ENCODE measurements around the gene HRG. TPM values are rescaled to one million over a fixed set of nuclear protein-coding genes. Genes with fewer than 3 reads are reported as not detected.

The HRG gene
- total RNA-seq, 4 donors from 2014 or later = 0.46 to 1.1 TPM; not detected in 2

DNA sequence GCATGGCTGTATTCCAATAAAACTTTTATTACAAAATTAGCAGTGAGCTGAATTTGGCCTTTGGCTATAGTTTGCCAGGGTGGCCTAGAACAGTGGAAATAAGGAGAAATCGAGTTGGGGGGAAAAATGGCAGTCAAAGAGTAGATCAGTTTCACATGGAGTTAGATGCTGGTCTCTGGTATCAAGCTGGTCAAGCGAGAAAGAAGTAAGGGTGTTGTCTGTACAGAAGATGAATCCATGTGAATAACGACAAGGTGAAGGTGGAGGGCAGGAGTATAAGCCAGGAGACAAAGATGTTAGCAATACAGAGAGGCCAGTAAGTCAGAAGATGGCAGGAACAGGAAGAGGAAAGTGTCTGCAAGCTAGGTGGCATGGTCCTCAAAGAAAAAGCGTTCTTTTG lies 41.2 kb upstream of the HRG start:
- Histone ChIP-seq H3K27me3 (no peaks in the 10 kb centered on the region), H3K4me3 (no peak overlapping the region), H3K36me3 (no peaks in the 10 kb centered on the region), H3K9me3 (no peaks in the 10 kb centered on the region), H3K4me1 (no peaks in the 10 kb centered on the region), H3K27ac (no peak overlapping the region)
- intact Hi-C loops (cut with DNase I; ENCODE audit: low total_unique reads) (no loop called here), in situ Hi-C loops (cut with MboI; ENCODE audit: low sequenced_read_pairs in 4 of 4) (loop anchor here (25.0 kb wide), 1 partner anchor 538 kb away; no protein-coding TSS in a partner anchor)
- ATAC-seq (no peak), DNase-seq (no peak)
- TF ChIP-seq, protein P1, sequence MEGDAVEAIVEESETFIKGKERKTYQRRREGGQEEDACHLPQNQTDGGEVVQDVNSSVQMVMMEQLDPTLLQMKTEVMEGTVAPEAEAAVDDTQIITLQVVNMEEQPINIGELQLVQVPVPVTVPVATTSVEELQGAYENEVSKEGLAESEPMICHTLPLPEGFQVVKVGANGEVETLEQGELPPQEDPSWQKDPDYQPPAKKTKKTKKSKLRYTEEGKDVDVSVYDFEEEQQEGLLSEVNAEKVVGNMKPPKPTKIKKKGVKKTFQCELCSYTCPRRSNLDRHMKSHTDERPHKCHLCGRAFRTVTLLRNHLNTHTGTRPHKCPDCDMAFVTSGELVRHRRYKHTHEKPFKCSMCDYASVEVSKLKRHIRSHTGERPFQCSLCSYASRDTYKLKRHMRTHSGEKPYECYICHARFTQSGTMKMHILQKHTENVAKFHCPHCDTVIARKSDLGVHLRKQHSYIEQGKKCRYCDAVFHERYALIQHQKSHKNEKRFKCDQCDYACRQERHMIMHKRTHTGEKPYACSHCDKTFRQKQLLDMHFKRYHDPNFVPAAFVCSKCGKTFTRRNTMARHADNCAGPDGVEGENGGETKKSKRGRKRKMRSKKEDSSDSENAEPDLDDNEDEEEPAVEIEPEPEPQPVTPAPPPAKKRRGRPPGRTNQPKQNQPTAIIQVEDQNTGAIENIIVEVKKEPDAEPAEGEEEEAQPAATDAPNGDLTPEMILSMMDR (IDR thresholded peaks at IDR 0.05 in 4 of 5, conservative IDR thresholded peaks at IDR 0.05 in 1 of 5) = no peak
- no peak for TF ChIP-seq POLR2A (IDR thresholded peaks at IDR 0.05)

- in situ Hi-C loops (cut with MboI; ENCODE audit: low sequenced_read_pairs in 4 of 4) = no loop called here
- intact Hi-C loops (cut with DNase I; ENCODE audit: low total_unique reads) = no loop called here
Observed at GRCh38 chr3:186625600-186626042, 40.2 kb upstream of the HRG start.

DNA sequence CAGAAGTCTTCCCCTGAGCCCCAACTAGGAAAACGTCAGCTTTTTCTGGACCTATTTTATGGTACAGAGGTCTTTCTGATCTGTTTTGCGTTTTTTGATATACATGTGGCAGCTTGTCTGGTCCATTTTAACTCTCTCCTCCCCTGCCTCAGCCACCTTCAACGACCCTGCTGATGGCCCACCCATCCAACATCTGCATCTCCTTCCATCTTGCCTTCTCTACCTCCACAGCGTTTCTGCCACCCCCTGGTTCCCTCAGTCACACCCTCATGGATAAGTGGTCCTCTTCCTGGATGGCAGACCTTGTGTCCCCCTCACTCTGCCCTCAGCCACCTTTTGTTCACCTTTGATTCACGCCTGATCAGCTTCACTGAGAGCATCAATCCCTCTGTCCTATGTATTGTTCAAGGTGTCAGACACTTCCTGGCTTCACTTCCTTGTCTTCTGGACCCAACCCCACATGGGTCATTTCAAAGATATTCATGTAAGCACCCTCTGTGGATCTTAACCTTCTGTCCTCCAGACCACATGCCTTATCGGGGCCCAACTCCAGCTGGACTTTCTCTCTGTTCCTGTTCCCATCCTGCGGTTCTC lies 39.5 kb upstream of the HRG start:
- Histone ChIP-seq H3K9me3 (no peaks in the 10 kb centered on the region), H3K27ac (no peak overlapping the region), H3K36me3 (no peaks in the 10 kb centered on the region), H3K4me1 (no peaks in the 10 kb centered on the region), H3K4me3 (no peak overlapping the region), H3K27me3 (no peaks in the 10 kb centered on the region)
- in situ Hi-C loops (cut with MboI; ENCODE audit: low sequenced_read_pairs in 4 of 4) (no loop called here), intact Hi-C loops (cut with DNase I; ENCODE audit: low total_unique reads) (no loop called here)
- ATAC-seq (no peak), DNase-seq (no peak)
- TF ChIP-seq, protein P1 (IDR thresholded peaks at IDR 0.05 in 4 of 5, conservative IDR thresholded peaks at IDR 0.05 in 1 of 5) = no peak
- TF ChIP-seq POLR2A (IDR thresholded peaks at IDR 0.05) = no peak

More at GRCh38 chr3:186625600-186626042, 40.2 kb upstream of the HRG start:
- Histone ChIP-seq H3K27ac (no peak overlapping the region), H3K36me3 (no peaks in the 10 kb centered on the region), H3K4me3 (no peak overlapping the region), H3K27me3 (no peaks in the 10 kb centered on the region), H3K4me1 (no peaks in the 10 kb centered on the region), H3K9me3 (no peaks in the 10 kb centered on the region)
- TF ChIP-seq, protein P1 (IDR thresholded peaks at IDR 0.05 in 4 of 5, conservative IDR thresholded peaks at IDR 0.05 in 1 of 5) = no peak
- no peak for ATAC-seq
- DNase-seq = no peak

GRCh38 chr3:186627852-186628414 lies 37.9 kb upstream of the HRG start:
- in situ Hi-C loops (cut with MboI; ENCODE audit: low sequenced_read_pairs in 4 of 4) (no loop called here), intact Hi-C loops (cut with DNase I; ENCODE audit: low total_unique reads) (no loop called here)
- DNase-seq (no peak), ATAC-seq (no peak)
- no peak for TF ChIP-seq POLR2A (IDR thresholded peaks at IDR 0.05)
- Histone ChIP-seq H3K4me1 (no peaks in the 10 kb centered on the region), H3K4me3 (no peak overlapping the region), H3K9me3 (no peaks in the 10 kb centered on the region), H3K27me3 (no peaks in the 10 kb centered on the region), H3K27ac (no peak overlapping the region), H3K36me3 (no peaks in the 10 kb centered on the region)

DNA sequence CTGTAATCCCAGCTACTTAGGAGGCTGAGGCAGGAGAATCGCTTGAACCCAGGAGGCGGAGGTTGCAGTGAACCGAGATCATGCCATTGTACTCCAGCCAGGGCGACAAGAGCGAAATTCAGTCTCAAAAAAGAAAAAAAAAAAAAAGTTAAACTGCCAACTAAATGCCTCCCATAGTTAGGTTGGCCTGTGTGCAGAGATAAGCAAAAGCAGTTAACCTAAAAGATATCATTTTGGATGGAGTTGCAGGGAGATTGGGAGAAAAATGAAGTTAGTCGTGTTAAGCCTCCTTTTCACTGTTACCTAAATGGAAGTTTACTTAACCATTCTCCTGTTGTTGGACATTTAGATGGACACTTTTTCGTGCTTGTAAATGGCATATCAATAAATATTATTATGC lies 37.1 kb upstream of the HRG start:
- no peak for TF ChIP-seq POLR2A (IDR thresholded peaks at IDR 0.05)
- TF ChIP-seq, protein P1 (IDR thresholded peaks at IDR 0.05 in 4 of 5, conservative IDR thresholded peaks at IDR 0.05 in 1 of 5) = no peak
- intact Hi-C loops (cut with DNase I; ENCODE audit: low total_unique reads) = no loop called here
- H3K27ac ChIP-seq = no peak overlapping the region
- no peaks in the 10 kb centered on the region for H3K4me1 ChIP-seq
- in situ Hi-C loops (cut with MboI; ENCODE audit: low sequenced_read_pairs in 4 of 4) = no loop called here
- no peaks in the 10 kb centered on the region for H3K27me3 ChIP-seq
- no peak for DNase-seq
- ATAC-seq = no peak
- H3K36me3 ChIP-seq = no peaks in the 10 kb centered on the region
- no peaks in the 10 kb centered on the region for H3K9me3 ChIP-seq
- no peak overlapping the region for H3K4me3 ChIP-seq
